ENCODE data around the gene SLC12A9.
"Not testable (repeated sequence)": the region's sequence is repeated elsewhere in the genome, so short reads cannot be mapped to it uniquely, and the experiment has no call there.

SLC12A9 gene

GRCh38 chr7:100811480-100811879 is 41.0 kb upstream of the SLC12A9 start:
- H3K36me3 ChIP-seq (ENCODE audit: control insufficient read depth in 2 of 2, insufficient read depth in 1 of 2, low read length in 2 of 2) = peaks cover 70 to 78% of the 10 kb centered on the region in 2 experiments; a peak in 2 of 3 replicates
- H3K9me3 ChIP-seq (ENCODE audit: control insufficient read depth, insufficient read depth, low read depth, low read length) = no peaks in the 10 kb centered on the region
- no peak for TF ChIP-seq GLIS2 (tag by site-specific recombination; IDR thresholded peaks at IDR 0.05)
- no peak for TF ChIP-seq ZNF747 (tag by site-specific recombination; IDR thresholded peaks at IDR 0.05)
- TF ChIP-seq ZNF521 (tag by site-specific recombination; IDR thresholded peaks at IDR 0.05) = no peak
- TF ChIP-seq KLF9 (tag by site-specific recombination; IDR thresholded peaks at IDR 0.05; ENCODE audit: low read depth) = no peak
- no peak for TF ChIP-seq PBX3 (CRISPR knock-in tag; IDR thresholded peaks at IDR 0.05)

GRCh38 chr7:100812729-100813128 is 39.8 kb upstream of the SLC12A9 start:
- CTCF ChIA-PET = interaction anchor here (0.6 kb wide), 1 partner anchor 14 kb away, joined by 3 read pairs; no protein-coding TSS in a partner anchor

More at GRCh38 chr7:100811480-100811879, 41.0 kb upstream of the SLC12A9 start:
- CTCF ChIA-PET = interaction anchor here (0.7 to 2.3 kb wide), 3 partner anchors 7 to 12 kb away, joined by 3 to 7 read pairs (median 4); no protein-coding TSS in a partner anchor
- no peak overlapping the region for H3K4me3 ChIP-seq (ENCODE audit: low read depth, low read length)
- no peaks in the 10 kb centered on the region for H3K4me1 ChIP-seq (ENCODE audit: control insufficient read depth, insufficient read depth, low read length)
- H3K27ac ChIP-seq (ENCODE audit: extremely low read depth, low read depth, low read length) = no peak overlapping the region
- POLR2A ChIA-PET = no interaction called here

GRCh38 chr7:100816515-100816914 is 36.0 kb upstream of the SLC12A9 start:
- ChIA-PET POLR2A (interaction anchor here (1.0 to 1.9 kb wide), 2 partner anchors 11 kb away, joined by 7 to 8 read pairs; partner anchors contain the start of gene EPHB4), CTCF (interaction anchor here (0.6 to 2.0 kb wide), 6 partner anchors 15 to 36 kb away, joined by 3 to 5 read pairs (median 4); partner anchors contain the start of gene SLC12A9)

More at GRCh38 chr7:100812729-100813128, 39.8 kb upstream of the SLC12A9 start:
- Histone ChIP-seq H3K4me1 (ENCODE audit: control insufficient read depth, insufficient read depth, low read length) (no peaks in the 10 kb centered on the region), H3K4me3 (ENCODE audit: low read depth, low read length) (no peak overlapping the region), H3K27ac (ENCODE audit: extremely low read depth, low read depth, low read length) (no peak overlapping the region), H3K9me3 (ENCODE audit: control insufficient read depth, insufficient read depth, low read depth, low read length) (no peaks in the 10 kb centered on the region), H3K36me3 (ENCODE audit: control insufficient read depth in 2 of 2, insufficient read depth in 1 of 2, low read length in 2 of 2) (peaks cover 71 to 74% of the 10 kb centered on the region in 2 experiments; a peak in 2 of 3 replicates)
- POLR2A ChIA-PET = no interaction called here
- TF ChIP-seq ZNF214 (tag by site-specific recombination; IDR thresholded peaks at IDR 0.05; ENCODE audit: borderline replicate concordance) (no peak), ELK4 (IDR thresholded peaks at IDR 0.05; ENCODE audit: borderline replicate concordance, low read depth, low read length) (no peak)

GRCh38 chr7:100817097-100817496 is 35.4 kb upstream of the SLC12A9 start:
- H3K4me3 ChIP-seq (ENCODE audit: low read depth, low read length) = no peak overlapping the region
- no peak overlapping the region for H3K27ac ChIP-seq (ENCODE audit: extremely low read depth, low read depth, low read length)
- TF ChIP-seq ZNF169 (tag by site-specific recombination; IDR thresholded peaks at IDR 0.05) = no peak
- TF ChIP-seq WT1 (tag by site-specific recombination; IDR thresholded peaks at IDR 0.05) = no peak
- TF ChIP-seq ZNF16 (tag by site-specific recombination; IDR thresholded peaks at IDR 0.05; ENCODE audit: low read depth) = no peak
- TF ChIP-seq ZNF155 (tag by site-specific recombination; IDR thresholded peaks at IDR 0.05) = no peak
- no peak for TF ChIP-seq SP3 (tag by site-specific recombination; IDR thresholded peaks at IDR 0.05)
- no peak for TF ChIP-seq SALL2 (tag by site-specific recombination; IDR thresholded peaks at IDR 0.05; ENCODE audit: borderline replicate concordance)
- TF ChIP-seq GFI1B (tag by site-specific recombination; IDR thresholded peaks at IDR 0.05) = no peak
- TF ChIP-seq ZNF341 (tag by site-specific recombination; IDR thresholded peaks at IDR 0.05; ENCODE audit: low read depth) = no peak
- no peak for TF ChIP-seq PRDM10 (tag by site-specific recombination; IDR thresholded peaks at IDR 0.05)
- TF ChIP-seq GLI4 (tag by site-specific recombination; IDR thresholded peaks at IDR 0.05) = no peak
- TF ChIP-seq INSM2 (tag by site-specific recombination; IDR thresholded peaks at IDR 0.05) = no peak
- H3K36me3 ChIP-seq (ENCODE audit: control insufficient read depth in 2 of 2, insufficient read depth in 1 of 2, low read length in 2 of 2) = peaks cover 58 to 78% of the 10 kb centered on the region in 2 experiments
- POLR2A ChIA-PET = interaction anchor here (1.9 kb wide), 1 partner anchor 10 kb away, joined by 8 read pairs; the partner anchor contains the start of gene EPHB4
- H3K4me1 ChIP-seq (ENCODE audit: control insufficient read depth, insufficient read depth, low read length) = no peaks in the 10 kb centered on the region
- H3K9me3 ChIP-seq (ENCODE audit: control insufficient read depth, insufficient read depth, low read depth, low read length) = no peaks in the 10 kb centered on the region
- CTCF ChIA-PET = interaction anchor here (0.6 to 1.9 kb wide), 4 partner anchors 16 to 599 kb away, joined by 3 to 5 read pairs (median 4); no protein-coding TSS in a partner anchor

More at GRCh38 chr7:100816515-100816914, 36.0 kb upstream of the SLC12A9 start:
- not testable (repeated sequence) for H3K4me3 ChIP-seq (ENCODE audit: low read depth, low read length); H3K9me3 ChIP-seq (ENCODE audit: control insufficient read depth, insufficient read depth, low read depth, low read length); H3K27ac ChIP-seq (ENCODE audit: extremely low read depth, low read depth, low read length); H3K4me1 ChIP-seq (ENCODE audit: control insufficient read depth, insufficient read depth, low read length)
- peaks cover 59 to 74% of the 10 kb centered on the region in 2 experiments for H3K36me3 ChIP-seq (ENCODE audit: control insufficient read depth in 2 of 2, insufficient read depth in 1 of 2, low read length in 2 of 2)
